ENCODE measurements around the gene TNRC18.

Gene TNRC18

GRCh38 chr7:5429253-5429856, 5.7 kb upstream of the TNRC18 start (continued):
- TF ChIP-seq ZNF513 (tag by site-specific recombination; IDR thresholded peaks at IDR 0.05) = no peak
- 0 out of 2 replicates have a peak, but pooled peaks have one; percentile 9 for TF ChIP-seq ZBTB49 (tag by site-specific recombination; IDR thresholded peaks at IDR 0.05; ENCODE audit: low read depth)
- no peak for TF ChIP-seq ATF2 (tag by site-specific recombination; IDR thresholded peaks at IDR 0.05; ENCODE audit: low read depth)
- TF ChIP-seq ZFP69B (tag by site-specific recombination; IDR thresholded peaks at IDR 0.05) = no peak
- TF ChIP-seq ZNF488 (tag by site-specific recombination; IDR thresholded peaks at IDR 0.05) = no peak
- no peak for TF ChIP-seq ZBTB44 (tag by site-specific recombination; IDR thresholded peaks at IDR 0.05)
- TF ChIP-seq ZNF175 (tag by site-specific recombination; IDR thresholded peaks at IDR 0.05) = no peak
- no peak for TF ChIP-seq ZNF274 (IDR thresholded peaks at IDR 0.05; ENCODE audit: low read length)
- TF ChIP-seq ZNF274 (tag by site-specific recombination; IDR thresholded peaks at IDR 0.05; ENCODE audit: borderline replicate concordance) = no peak
- TF ChIP-seq ZNF423 (tag by site-specific recombination; IDR thresholded peaks at IDR 0.05) = peak; percentile 40; the same call in 1 of the 2 replicates
- TF ChIP-seq ZNF394 (tag by site-specific recombination; IDR thresholded peaks at IDR 0.05; ENCODE audit: borderline replicate concordance) = no peak
- no peak for TF ChIP-seq ZNF157 (tag by site-specific recombination; IDR thresholded peaks at IDR 0.05)
- TF ChIP-seq ZBTB17 (tag by site-specific recombination; IDR thresholded peaks at IDR 0.05) = no peak
- no peak for TF ChIP-seq ZBTB26 (tag by site-specific recombination; optimal IDR thresholded peaks at IDR 0.05)
- TF ChIP-seq ZBTB8A (tag by site-specific recombination; IDR thresholded peaks at IDR 0.05) = peak; percentile 56; the same call in 1 of the 2 replicates
- 0 out of 2 replicates have a peak, but pooled peaks have one; percentile 7 for TF ChIP-seq PBX3 (CRISPR knock-in tag; IDR thresholded peaks at IDR 0.05)
- no peak for TF ChIP-seq REST (tag by site-specific recombination; IDR thresholded peaks at IDR 0.05)
- TF ChIP-seq ZNF501 (tag by site-specific recombination; IDR thresholded peaks at IDR 0.05) = no peak
- TF ChIP-seq ZNF324 (tag by site-specific recombination; IDR thresholded peaks at IDR 0.05) = no peak; the same call in 1 of the 2 replicates
- TF ChIP-seq ZNF214 (tag by site-specific recombination; IDR thresholded peaks at IDR 0.05; ENCODE audit: borderline replicate concordance) = no peak
- TF ChIP-seq ZNF354C (tag by site-specific recombination; IDR thresholded peaks at IDR 0.05; ENCODE audit: borderline replicate concordance, low read depth) = no peak
- TF ChIP-seq ZBTB21 (tag by site-specific recombination; IDR thresholded peaks at IDR 0.05) = no peak
- no peak for TF ChIP-seq ZNF174 (tag by site-specific recombination; IDR thresholded peaks at IDR 0.05)
- TF ChIP-seq ZNF660 (tag by site-specific recombination; IDR thresholded peaks at IDR 0.05) = no peak; the same call in 1 of the 2 replicates
- no peak for TF ChIP-seq WT1 (tag by site-specific recombination; IDR thresholded peaks at IDR 0.05)

All from HEK293 (cell line).